K562 treated with DMSO at 1 percent for 24 hours (cell line): ENCODE results near the gene LIN52. TPM values are rescaled to one million over a fixed set of nuclear protein-coding genes. Genes with fewer than 3 reads are reported as not detected.

Source experiments
- total RNA-seq: library from RNA; unstranded; fragments of 300-600 nt; gene quantifications from 2 replicates; pipeline ENCODE4 v1.2.3, GENCODE V29; 2022; ENCODE audit warnings: low read depth; ENCODE audit not compliant: insufficient read depth

The LIN52 gene
- 3.8 and 4.4 TPM in 2 replicates for total RNA-seq

GRCh38 chr14:74084277-74085046 is at the start of gene LIN52, which contains the start of gene ALDH6A1:
Gene LIN52 (plus strand): TSS chr14:74084956. CDS start chr14:74084975, 19 bp downstream.
Gene ALDH6A1 (minus strand): TSS chr14:74084453. CDS start chr14:74084394, 59 bp downstream.

GRCh38 chr14:74238974-74239847 is 154.5 kb downstream of the LIN52 start, which contains the start of gene VSX2:
Gene VSX2 (plus strand): TSS chr14:74239449. CDS start chr14:74239562, 113 bp downstream.

Other genes with a start within 250 kb of the LIN52 start
- gene PTGR2, start 233.1 kb upstream of the LIN52 start, total RNA-seq, result 3.2 and 3.4 TPM in 2 replicates
- 20.7 and 24.3 TPM in 2 replicates for gene ZNF410, start 198.1 kb upstream of the LIN52 start, total RNA-seq
- 1.8 and 2.2 TPM in 2 replicates for gene FAM161B, start 134.9 kb upstream of the LIN52 start, total RNA-seq
- gene COQ6, start 134.7 kb upstream of the LIN52 start, total RNA-seq, result 15.1 and 16.1 TPM in 2 replicates
- gene ENTPD5, start 65.7 kb upstream of the LIN52 start, total RNA-seq, result 6.2 and 7.7 TPM in 2 replicates
- 1.5 and 2.7 TPM in 2 replicates for gene BBOF1, start 65.6 kb upstream of the LIN52 start, total RNA-seq
- gene ALDH6A1, start 503 bp upstream of the LIN52 start, total RNA-seq, result 2.8 and 3.3 TPM in 2 replicates
- not detected in 2 replicates for gene VSX2, start 154.5 kb downstream of the LIN52 start, total RNA-seq
- gene ABCD4, start 218.0 kb downstream of the LIN52 start, total RNA-seq, result 19.5 and 19.6 TPM in 2 replicates